ENCODE measurements around the gene GIN1. TPM values are rescaled to one million over a fixed set of nuclear protein-coding genes. Genes with fewer than 3 reads are reported as not detected.
A peak's percentile ranks its signal among the peaks of the same experiment; 100 is the strongest.

GIN1 gene
- total RNA-seq, 2 donors from 2014 or later: 5.6 to 8.0 TPM

GRCh38 chr5:103128202-103128601 is 8.3 kb upstream of the GIN1 start:
- TF ChIP-seq CTCF (IDR thresholded peaks at IDR 0.05): no peak
- H3K36me3 ChIP-seq: no peaks in the 10 kb centered on the region

GRCh38 chr5:103127292-103127817 is 7.4 kb upstream of the GIN1 start:
- Histone ChIP-seq H3K4me3 (no peak overlapping the region), H3K9me3 (no peaks in the 10 kb centered on the region), H3K27ac (no peak overlapping the region), H3K27me3 (replicated peaks; ENCODE audit: insufficient read depth) (no peaks in the 10 kb centered on the region), H3K4me1 (ENCODE audit: control insufficient read depth in 1 of 2, low read depth in 2 of 2) (peaks cover 11 to 26% of the 10 kb centered on the region in 2 donors), H3K36me3 (no peaks in the 10 kb centered on the region)
- no peak for ATAC-seq (ENCODE audit: insufficient number of reproducible peaks, low FRiP score, low read depth)
- no peak for DNase-seq (ENCODE audit: low spot score)
- no peak for TF ChIP-seq CTCF (IDR thresholded peaks at IDR 0.05)

More at GRCh38 chr5:103128202-103128601, 8.3 kb upstream of the GIN1 start:
- Histone ChIP-seq H3K27ac (no peak overlapping the region), H3K4me1 (ENCODE audit: control insufficient read depth in 1 of 2, low read depth in 2 of 2) (peaks cover 10 to 28% of the 10 kb centered on the region in 2 donors), H3K27me3 (replicated peaks; ENCODE audit: insufficient read depth) (no peaks in the 10 kb centered on the region), H3K4me3 (no peak overlapping the region), H3K9me3 (no peaks in the 10 kb centered on the region)
- DNase-seq (ENCODE audit: low spot score) (no peak), ATAC-seq (ENCODE audit: insufficient number of reproducible peaks, low FRiP score, low read depth) (no peak)

- no peak for TF ChIP-seq CTCF (IDR thresholded peaks at IDR 0.05)
Observed at GRCh38 chr5:103126557-103126956, 6.6 kb upstream of the GIN1 start.

DNA sequence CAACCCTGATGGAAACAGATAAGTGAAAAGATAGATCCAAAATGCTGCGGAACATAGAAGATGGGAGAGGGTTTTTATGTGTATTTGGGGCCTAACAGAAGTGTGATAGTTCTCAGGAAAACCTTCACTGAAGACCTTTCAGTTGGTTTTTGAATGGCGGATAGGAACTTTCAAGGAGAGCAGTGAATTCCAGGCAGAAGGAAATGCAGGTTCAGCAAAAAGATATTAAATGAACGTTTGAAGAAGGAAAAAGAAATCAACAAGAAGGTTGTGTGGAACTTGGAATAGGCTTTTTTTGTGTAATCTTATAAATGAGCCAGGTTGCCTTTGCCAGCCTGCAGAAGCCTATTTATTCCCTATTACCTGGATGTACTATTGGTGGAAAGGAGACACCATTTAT is 2.3 kb upstream of the GIN1 start:
- DNase-seq (ENCODE audit: low spot score): no peak
- H3K27me3 ChIP-seq (replicated peaks; ENCODE audit: insufficient read depth): no peaks in the 10 kb centered on the region
- H3K36me3 ChIP-seq: no peaks in the 10 kb centered on the region
- no peak for TF ChIP-seq CTCF (IDR thresholded peaks at IDR 0.05)
- no peaks in the 10 kb centered on the region for H3K9me3 ChIP-seq
- ATAC-seq (ENCODE audit: insufficient number of reproducible peaks, low FRiP score, low read depth): no peak
- peak overlapping the region; percentile 87 for H3K4me3 ChIP-seq
- H3K27ac ChIP-seq: no peak overlapping the region
- peaks cover 18 to 41% of the 10 kb centered on the region in 2 donors for H3K4me1 ChIP-seq (ENCODE audit: control insufficient read depth in 1 of 2, low read depth in 2 of 2)

More at GRCh38 chr5:103126557-103126956, 6.6 kb upstream of the GIN1 start:
- Histone ChIP-seq H3K4me3 (no peak overlapping the region), H3K27me3 (replicated peaks; ENCODE audit: insufficient read depth) (no peaks in the 10 kb centered on the region), H3K27ac (no peak overlapping the region), H3K4me1 (ENCODE audit: control insufficient read depth in 1 of 2, low read depth in 2 of 2) (peaks cover 16 to 34% of the 10 kb centered on the region in 2 donors), H3K9me3 (no peaks in the 10 kb centered on the region), H3K36me3 (no peaks in the 10 kb centered on the region)
- ATAC-seq (ENCODE audit: insufficient number of reproducible peaks, low FRiP score, low read depth) (no peak), DNase-seq (ENCODE audit: low spot score) (no peak)

DNA sequence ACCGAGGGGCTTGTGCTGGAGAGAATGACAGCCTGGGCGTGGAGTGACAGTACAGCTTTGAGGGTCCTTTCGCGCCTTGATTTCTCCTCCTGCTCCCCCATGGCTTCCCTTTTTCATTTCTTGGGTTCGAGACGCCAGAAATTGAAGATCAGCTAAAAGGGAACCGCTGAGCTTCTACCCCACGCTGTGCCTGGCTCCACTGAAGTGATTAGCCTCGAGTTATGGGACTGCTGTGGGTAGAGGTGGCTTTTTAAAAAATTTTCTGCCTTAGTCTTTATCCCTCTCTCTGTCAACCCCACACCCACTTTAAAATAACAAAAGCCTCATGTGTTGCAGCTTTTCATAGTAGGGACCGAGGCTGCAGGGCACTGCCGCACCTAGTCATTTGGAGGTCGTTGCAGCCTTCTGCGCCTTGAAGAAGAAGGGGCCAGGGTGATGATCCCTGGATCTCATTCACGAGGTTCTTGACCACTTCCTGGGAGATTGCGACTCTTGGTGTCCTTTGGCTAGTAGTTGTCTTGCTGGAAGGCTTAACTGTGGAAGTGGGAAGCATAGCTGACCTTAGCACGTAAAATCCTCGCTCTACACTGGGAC is 766 bp upstream of the GIN1 start:
- ATAC-seq (ENCODE audit: insufficient number of reproducible peaks, low FRiP score, low read depth) (no peak), DNase-seq (ENCODE audit: low spot score) (no peak)
- Histone ChIP-seq H3K27me3 (replicated peaks; ENCODE audit: insufficient read depth) (no peaks in the 10 kb centered on the region), H3K4me1 (ENCODE audit: control insufficient read depth in 1 of 2, low read depth in 2 of 2) (peaks cover 18 to 33% of the 10 kb centered on the region in 2 donors), H3K4me3 (peak overlapping the region; percentile 87), H3K27ac (peak overlapping the region; percentile 74 to 96), H3K36me3 (no peaks in the 10 kb centered on the region), H3K9me3 (no peaks in the 10 kb centered on the region)
- no peak for TF ChIP-seq CTCF (IDR thresholded peaks at IDR 0.05)
